D721Med (cell line): ENCODE results near the gene KDM3B.
"Not testable (repeated sequence)": the region's sequence is repeated elsewhere in the genome, so short reads cannot be mapped to it uniquely, and the experiment has no call there.

Experiments
- DNase-seq: peaks from one replicate; pipeline ENCODE4 v3.0.0; 2011; ENCODE audit warnings: low spot score; ENCODE audit not compliant: insufficient read length
- FAIRE-seq: peaks from 2 replicates; lab custom pipeline; 2011; peaks lifted over from hg19 to GRCh38; lab: Jason Lieb, UNC
- TF ChIP-seq, protein P1 (sequence below): IDR thresholded peaks from 2 replicates; pipeline ENCODE4 v1.5.1; 2012; ENCODE audit warnings: mild to moderate bottlenecking, control low read depth; ENCODE audit not compliant: insufficient read depth; ENCODE audit errors: missing control alignments

Gene KDM3B

DNA sequence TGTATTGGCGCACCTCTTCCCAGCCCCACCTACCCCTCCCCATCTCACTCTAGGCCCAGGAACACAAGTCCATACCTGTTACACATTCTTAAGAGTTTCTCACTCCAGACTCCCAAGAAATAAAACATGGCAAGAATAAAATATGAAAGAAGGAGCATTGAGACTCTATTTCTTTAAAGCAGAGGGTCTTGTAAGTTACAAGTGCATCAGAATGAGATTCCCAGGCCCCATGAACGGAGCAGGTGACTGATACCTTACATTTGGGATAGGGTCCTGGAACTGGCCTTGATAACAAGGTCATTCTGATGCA lies 118.5 kb downstream of the KDM3B start:
- FAIRE-seq (no peak), DNase-seq (no peak)

DNA sequence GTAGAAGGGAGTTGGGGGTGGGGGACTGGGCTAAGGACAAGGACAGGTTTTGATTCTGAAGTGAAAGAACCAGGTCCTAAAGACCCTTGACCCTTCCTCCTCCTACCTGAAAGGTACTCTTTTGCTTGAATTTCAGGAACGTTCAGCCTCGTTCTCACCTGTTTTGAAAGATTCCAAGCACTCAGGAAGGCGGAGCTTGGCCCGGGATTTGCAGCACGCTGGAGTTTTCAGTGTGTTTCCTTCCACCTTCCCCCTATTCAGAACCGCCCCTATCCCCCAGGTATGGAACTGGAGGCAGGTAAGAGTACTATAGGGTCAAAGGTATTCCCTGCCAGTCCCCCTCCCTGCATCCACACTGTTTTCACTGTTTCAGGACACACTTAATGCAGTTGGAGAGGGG lies 119.9 kb downstream of the KDM3B start:
- DNase-seq (no peak), FAIRE-seq (no peak)
- TF ChIP-seq, protein P1, sequence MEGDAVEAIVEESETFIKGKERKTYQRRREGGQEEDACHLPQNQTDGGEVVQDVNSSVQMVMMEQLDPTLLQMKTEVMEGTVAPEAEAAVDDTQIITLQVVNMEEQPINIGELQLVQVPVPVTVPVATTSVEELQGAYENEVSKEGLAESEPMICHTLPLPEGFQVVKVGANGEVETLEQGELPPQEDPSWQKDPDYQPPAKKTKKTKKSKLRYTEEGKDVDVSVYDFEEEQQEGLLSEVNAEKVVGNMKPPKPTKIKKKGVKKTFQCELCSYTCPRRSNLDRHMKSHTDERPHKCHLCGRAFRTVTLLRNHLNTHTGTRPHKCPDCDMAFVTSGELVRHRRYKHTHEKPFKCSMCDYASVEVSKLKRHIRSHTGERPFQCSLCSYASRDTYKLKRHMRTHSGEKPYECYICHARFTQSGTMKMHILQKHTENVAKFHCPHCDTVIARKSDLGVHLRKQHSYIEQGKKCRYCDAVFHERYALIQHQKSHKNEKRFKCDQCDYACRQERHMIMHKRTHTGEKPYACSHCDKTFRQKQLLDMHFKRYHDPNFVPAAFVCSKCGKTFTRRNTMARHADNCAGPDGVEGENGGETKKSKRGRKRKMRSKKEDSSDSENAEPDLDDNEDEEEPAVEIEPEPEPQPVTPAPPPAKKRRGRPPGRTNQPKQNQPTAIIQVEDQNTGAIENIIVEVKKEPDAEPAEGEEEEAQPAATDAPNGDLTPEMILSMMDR = no peak

More for the DNA sequence above, 118.5 kb downstream of the KDM3B start:
- TF ChIP-seq, protein P1 = no peak

DNA sequence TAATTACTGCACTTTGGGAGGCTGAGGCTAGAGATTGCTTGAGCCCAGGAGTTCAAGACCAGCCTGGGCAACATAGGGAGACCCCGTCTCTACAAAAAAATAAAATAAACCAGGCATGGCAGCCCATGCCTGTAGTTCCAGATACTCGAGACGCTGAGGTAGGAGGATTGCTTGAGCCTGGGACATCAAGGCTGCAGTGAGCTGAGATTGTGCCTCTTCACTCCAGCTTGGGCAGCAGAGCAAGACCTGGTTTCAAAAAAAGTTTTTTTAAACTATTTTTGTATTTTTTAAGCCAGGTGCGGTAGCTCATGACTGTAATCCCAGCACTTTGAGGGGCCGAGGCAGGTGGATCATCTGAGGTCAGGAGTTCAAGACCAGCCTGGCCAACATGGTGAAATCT lies 120.7 kb downstream of the KDM3B start:
- not testable (repeated sequence) for DNase-seq, FAIRE-seq

DNA sequence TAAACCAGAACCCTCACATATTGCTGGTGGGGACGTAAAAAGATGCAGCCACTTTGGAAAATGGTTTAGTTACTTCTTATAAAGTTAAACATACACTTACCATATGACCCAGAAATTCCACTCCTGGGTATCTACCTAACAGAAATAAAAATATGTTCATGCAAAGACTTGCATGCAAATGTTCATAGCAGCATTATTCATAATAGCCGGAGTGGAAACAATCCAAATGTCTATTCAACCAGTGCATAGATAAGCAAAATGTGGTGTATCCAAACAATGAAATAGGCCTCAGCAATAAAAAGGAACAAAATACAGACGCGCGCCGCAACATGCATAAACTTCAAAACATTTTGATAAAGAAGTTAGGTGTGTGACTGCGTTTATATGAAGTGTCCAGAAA lies 124.4 kb downstream of the KDM3B start:
- no peak for FAIRE-seq
- DNase-seq = no peak
- TF ChIP-seq, protein P1 = no peak

DNA sequence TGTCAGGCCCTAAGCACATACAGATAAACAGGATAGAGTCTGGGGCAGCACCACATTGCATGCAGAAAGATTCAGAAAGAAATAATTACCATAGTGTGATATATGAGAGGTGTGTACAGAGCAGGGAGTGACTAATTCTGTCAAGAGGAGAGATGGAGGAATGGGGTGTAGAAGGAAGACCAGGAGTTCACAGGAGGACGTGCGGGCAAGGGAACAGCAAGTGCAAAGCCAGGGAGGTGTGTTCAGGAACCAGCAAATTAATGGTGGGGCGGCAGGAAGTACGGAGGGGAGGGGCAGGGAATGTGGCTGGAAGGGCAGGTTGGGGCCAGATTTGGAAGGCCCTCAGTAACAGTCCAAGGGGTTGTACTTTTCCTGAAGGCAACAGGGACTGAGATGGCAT lies 130.2 kb downstream of the KDM3B start:
- TF ChIP-seq, protein P1 = no peak
- FAIRE-seq = no peak
- DNase-seq = no peak
